Right renal cortex interstitium (tissue), 3 donors: ENCODE measurements around the gene KRT15. TPM values are rescaled to one million over a fixed set of nuclear protein-coding genes. Genes with fewer than 3 reads are reported as not detected.

Experiments used
- DNase-seq, 3 donors: peaks; one replicate each; pipeline ENCODE4 v3.0.0-alpha.2; 2013; ENCODE audit warnings: low read depth in 3 of 3, low spot score in 2 of 3
- polyA plus RNA-seq, 3 donors: library from polyadenylated mRNA; unstranded; fragments of 120-200 nt; gene quantifications; one replicate each; pipeline ENCODE4 v1.2.1, GENCODE V29; 2013; ENCODE audit not compliant: insufficient read length in 3 of 3

The KRT15 gene
- 1 to 10 TPM in 1 of 3 donors, under 1 TPM in 2; 0.60 to 1.3 (median 0.89) TPM for polyA plus RNA-seq

GRCh38 chr17:41518789-41519449, at the start of gene KRT15:
Gene KRT15 (minus strand): TSS chr17:41518890. CDS start chr17:41518827, 63 bp downstream.
- no peak for DNase-seq

GRCh38 chr17:41567317-41567716, 48.6 kb upstream of the KRT15 start:
- no peak for DNase-seq

- no peak for DNase-seq
Measured at GRCh38 chr17:41565338-41565737, 46.6 kb upstream of the KRT15 start.

- DNase-seq: no peak
Measured at GRCh38 chr17:41563607-41564170, 45.0 kb upstream of the KRT15 start.

- DNase-seq: no peak
Measured at GRCh38 chr17:41561554-41561953, 42.9 kb upstream of the KRT15 start.

GRCh38 chr17:41559548-41559947, 40.9 kb upstream of the KRT15 start:
- no peak for DNase-seq

- no peak for DNase-seq
Measured at GRCh38 chr17:41556931-41557330, 38.2 kb upstream of the KRT15 start.

- no peak for DNase-seq
Measured at GRCh38 chr17:41556306-41556705, 37.6 kb upstream of the KRT15 start.

- no peak for DNase-seq
Measured at GRCh38 chr17:41555105-41555887, 36.6 kb upstream of the KRT15 start.

GRCh38 chr17:41553987-41554680, 35.4 kb upstream of the KRT15 start:
- DNase-seq: no peak

GRCh38 chr17:41553176-41553575, 34.5 kb upstream of the KRT15 start:
- no peak for DNase-seq

- no peak for DNase-seq
Measured at GRCh38 chr17:41552455-41552854, 33.8 kb upstream of the KRT15 start.

- no peak for DNase-seq
Measured at GRCh38 chr17:41551365-41551764, 32.7 kb upstream of the KRT15 start.

- no peak for DNase-seq
Measured at GRCh38 chr17:41549596-41550039, 30.9 kb upstream of the KRT15 start.

- peak in 2 of 3 donors; percentile 65 to 80 for DNase-seq
Measured at GRCh38 chr17:41548844-41549595, 30.3 kb upstream of the KRT15 start.

- DNase-seq: no peak
Measured at GRCh38 chr17:41547921-41548843, 29.5 kb upstream of the KRT15 start.

- no peak for DNase-seq
Measured at GRCh38 chr17:41547378-41547841, 28.7 kb upstream of the KRT15 start.

GRCh38 chr17:41546819-41547218, 28.1 kb upstream of the KRT15 start:
- DNase-seq: no peak

GRCh38 chr17:41545829-41546410, 27.2 kb upstream of the KRT15 start:
- DNase-seq: no peak
